SH-SY5Y (cell line): Measurements from ENCODE around the gene TEX30.

ENCODE experiments used
- GATA2 ChIP-seq: IDR thresholded peaks from 2 replicates; pipeline ENCODE4 v1.6.1; 2011; ENCODE audit warnings: mild to moderate bottlenecking, low read depth, low read length
- GATA3 ChIP-seq: IDR thresholded peaks from 2 replicates; pipeline ENCODE4 v1.6.1; 2011; ENCODE audit warnings: low read depth, mild to moderate bottlenecking, low read length, moderate library complexity

DNA sequence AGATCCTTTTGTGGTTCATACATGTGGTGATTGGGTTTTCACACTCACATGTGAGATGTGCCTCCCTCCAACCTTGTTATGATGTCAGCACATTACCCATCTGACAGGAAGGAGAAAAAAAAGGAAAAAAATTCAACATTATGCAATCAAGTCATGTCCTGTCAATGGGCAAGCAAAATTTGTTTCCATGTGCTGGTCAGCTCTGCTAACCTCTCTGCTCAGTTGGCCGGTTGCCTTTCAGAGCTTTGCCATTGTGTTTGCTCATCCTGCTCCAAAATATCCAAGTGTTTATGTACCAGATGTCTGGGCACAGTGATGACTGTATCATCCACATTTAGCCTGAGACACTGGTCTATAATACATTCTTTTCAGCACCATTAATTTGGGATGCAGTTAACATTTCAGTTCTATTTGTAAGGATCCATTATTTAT is 51.8 kb downstream of the TEX30 start:
- TF ChIP-seq GATA3, result no peak
- TF ChIP-seq GATA2, result no peak
